Activated CD4-positive, alpha-beta T cell treated with anti-CD3 and anti-CD28 coated beads, Interleukin-2, amount 10 ng/mL, durations not matched to agents 7 days and 5 days (primary cell): ENCODE results near the gene ZNF287. TPM values are rescaled to one million over a fixed set of nuclear protein-coding genes. Genes with fewer than 3 reads are reported as not detected.
"Not testable (repeated sequence)": the region's sequence is repeated elsewhere in the genome, so short reads cannot be mapped to it uniquely, and the experiment has no call there.

ENCODE experiments used
- CTCF ChIA-PET: fragments of 350-600 bp; sonication (Branson Sonifier 250); formaldehyde crosslinking; loops from one replicate; lab custom pipeline; 2021; ENCODE audit warnings: antibody characterized with exemption; lab: Charles Lee
- POLR2A ChIA-PET: fragments of 350-600 bp; sonication (Branson Sonifier 250); formaldehyde crosslinking; loops from one replicate; lab custom pipeline; 2021; ENCODE audit warnings: antibody characterized with exemption; lab: Charles Lee
- DNase-seq: peaks from one replicate; pipeline ENCODE4 v3.0.0-alpha.2; 2020
- H3K27ac Mint-ChIP-seq: one replicate; pipeline ENCODE4 v1.8.0; 2021; ENCODE audit warnings: mild to moderate bottlenecking, moderate library complexity, mixed read lengths
- H3K27me3 Mint-ChIP-seq: one replicate; pipeline ENCODE4 v1.8.0; 2021; ENCODE audit warnings: mixed read lengths
- H3K36me3 Mint-ChIP-seq: one replicate; pipeline ENCODE4 v1.8.0; 2021; ENCODE audit warnings: low read depth, mixed read lengths
- H3K4me1 Mint-ChIP-seq: one replicate; pipeline ENCODE4 v1.8.0; 2021; ENCODE audit warnings: mixed read lengths
- H3K4me3 Mint-ChIP-seq: one replicate; pipeline ENCODE4 v1.8.0; 2021; ENCODE audit warnings: mild to moderate bottlenecking, moderate library complexity, mixed read lengths
- H3K9me3 Mint-ChIP-seq: one replicate; pipeline ENCODE4 v1.8.0; 2021; ENCODE audit warnings: mixed read lengths
- total RNA-seq, 2 experiments: library from RNA; stranded (reverse); gene quantifications; one replicate each; pipeline ENCODE4 v1.2.3, GENCODE V29; 2021

Gene ZNF287
- total RNA-seq, 2 experiments from 2014 or later, result 5.7 to 6.1 TPM

DNA sequence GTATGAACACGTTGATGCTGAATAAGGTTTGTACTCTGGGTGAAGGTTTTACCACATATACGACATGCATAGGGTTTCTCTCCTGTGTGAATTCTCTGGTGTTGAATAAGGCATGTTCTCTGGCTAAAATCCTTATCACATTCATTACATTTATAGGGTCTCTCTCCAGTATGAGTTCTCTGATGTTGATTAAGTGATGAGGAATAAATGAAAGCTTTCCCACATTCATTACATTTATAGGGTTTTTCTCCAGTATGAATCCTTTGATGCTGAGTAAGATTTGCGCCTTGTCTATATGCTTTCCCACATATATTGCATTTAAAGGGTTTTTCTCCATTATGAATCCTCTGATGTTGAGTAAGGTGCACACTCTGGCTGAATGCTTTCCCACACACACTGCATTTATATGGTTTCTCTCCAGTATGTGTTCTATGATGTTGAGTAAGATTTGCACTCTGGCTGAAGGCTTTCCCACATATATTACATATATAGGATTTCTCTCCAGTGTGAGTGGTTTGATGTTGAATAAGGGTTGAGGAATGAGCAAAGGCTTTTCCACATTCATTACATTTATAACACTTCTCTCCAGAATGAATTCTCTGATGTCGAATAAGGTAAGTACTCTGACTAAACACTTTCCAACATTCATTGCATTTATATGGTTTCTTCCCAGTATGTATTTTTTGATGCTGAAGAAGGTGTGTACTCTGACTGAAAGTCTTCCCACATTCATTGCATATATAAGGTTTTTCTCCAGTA lies 16.9 kb downstream of the ZNF287 start:
- H3K36me3 Mint-ChIP-seq, result peaks cover 56% of the 10 kb centered on the region
- POLR2A ChIA-PET, result no interaction called here

DNA sequence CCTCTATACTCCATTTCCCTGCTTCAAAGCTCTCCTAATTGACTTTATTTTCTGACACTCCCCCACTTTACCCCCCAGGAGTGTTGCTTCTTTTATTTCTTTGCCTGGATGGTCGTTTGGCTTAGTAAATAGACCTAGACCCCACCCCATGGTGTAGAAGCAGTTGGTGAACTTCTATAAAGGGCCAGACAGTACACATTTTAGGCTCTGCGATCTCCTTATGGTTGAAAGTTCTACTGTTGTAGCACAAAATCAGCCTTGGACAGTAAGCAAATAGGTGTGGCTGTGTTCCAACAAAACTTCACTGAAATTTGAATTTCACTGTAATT lies 31.9 kb downstream of the ZNF287 start:
- H3K9me3 Mint-ChIP-seq, result peaks cover 13% of the 10 kb centered on the region
- H3K4me3 Mint-ChIP-seq, result peak overlapping the region; percentile 87
- CTCF ChIA-PET, result interaction anchor here (1.0 to 2.0 kb wide), 3 partner anchors 16 to 102 kb away, joined by 3 to 8 read pairs (median 3); no protein-coding TSS in a partner anchor
- DNase-seq, result no peak
- POLR2A ChIA-PET, result no interaction called here
- peaks cover 24% of the 10 kb centered on the region for H3K4me1 Mint-ChIP-seq
- H3K27ac Mint-ChIP-seq, result no peak overlapping the region
- H3K27me3 Mint-ChIP-seq, result peaks cover 2% of the 10 kb centered on the region
- no peaks in the 10 kb centered on the region for H3K36me3 Mint-ChIP-seq

More for the DNA sequence above, 16.9 kb downstream of the ZNF287 start:
- H3K4me3 Mint-ChIP-seq, result no peak overlapping the region
- CTCF ChIA-PET, result no interaction called here
- no peak overlapping the region for H3K27ac Mint-ChIP-seq
- H3K4me1 Mint-ChIP-seq, result peaks cover 2% of the 10 kb centered on the region
- DNase-seq, result no peak
- peaks cover 69% of the 10 kb centered on the region for H3K9me3 Mint-ChIP-seq
- H3K27me3 Mint-ChIP-seq, result no peaks in the 10 kb centered on the region

DNA sequence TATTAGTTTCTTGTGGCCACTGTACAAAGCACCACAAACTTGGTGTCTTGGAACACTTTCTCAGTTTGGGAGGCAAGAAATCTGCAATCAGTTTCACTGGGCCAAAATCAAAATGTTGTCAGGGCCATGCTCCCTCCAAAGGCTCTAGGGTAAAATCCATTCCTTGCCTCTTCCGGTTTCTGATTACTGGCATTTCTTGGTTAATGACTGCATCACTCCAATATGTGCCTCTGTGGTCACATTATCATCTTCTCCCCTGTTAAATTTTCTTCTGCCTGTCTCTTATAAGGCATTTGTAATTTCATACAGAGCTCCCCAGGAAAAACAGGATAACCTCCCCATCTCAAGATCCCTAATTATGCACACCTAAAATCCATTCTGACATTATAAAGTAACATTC lies 34.8 kb downstream of the ZNF287 start:
- ChIA-PET POLR2A (no interaction called here), CTCF (interaction anchor here (1.0 kb wide), 1 partner anchor 9 kb away, joined by 4 read pairs; no protein-coding TSS in a partner anchor)
- Mint-ChIP-seq H3K27ac (no peak overlapping the region), H3K4me1 (peaks cover 24% of the 10 kb centered on the region), H3K9me3 (peaks cover 7% of the 10 kb centered on the region), H3K27me3 (peaks cover 13% of the 10 kb centered on the region), H3K36me3 (no peaks in the 10 kb centered on the region), H3K4me3 (no peak overlapping the region)
- no peak for DNase-seq

DNA sequence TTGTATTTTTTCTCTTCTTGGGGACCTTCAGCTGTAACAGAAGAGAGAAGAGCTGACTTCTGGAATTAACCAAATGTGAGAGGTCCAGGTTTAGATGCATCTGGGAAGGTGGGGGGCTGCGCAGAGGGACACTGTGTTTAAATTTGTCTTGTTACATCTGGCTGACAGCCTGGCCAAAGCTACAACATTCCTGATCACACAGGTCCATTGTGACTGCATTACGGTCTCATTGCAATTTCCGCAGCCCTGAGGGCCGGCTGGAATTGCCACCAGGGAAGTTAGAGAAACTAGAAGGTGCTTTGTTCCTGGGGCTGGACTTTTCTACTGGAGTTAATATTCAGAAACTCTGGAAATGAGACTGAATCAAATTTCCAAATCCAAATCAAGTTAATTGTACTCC lies 39.1 kb downstream of the ZNF287 start:
- Mint-ChIP-seq H3K4me3 (no peak overlapping the region), H3K36me3 (no peaks in the 10 kb centered on the region), H3K27me3 (peaks cover 36% of the 10 kb centered on the region), H3K9me3 (peaks cover 5% of the 10 kb centered on the region), H3K4me1 (peaks cover 8% of the 10 kb centered on the region), H3K27ac (no peak overlapping the region)
- POLR2A ChIA-PET, result no interaction called here
- CTCF ChIA-PET, result interaction anchor here (2.3 kb wide), 1 partner anchor 8 kb away, joined by 11 read pairs; no protein-coding TSS in a partner anchor
- DNase-seq, result no peak

DNA sequence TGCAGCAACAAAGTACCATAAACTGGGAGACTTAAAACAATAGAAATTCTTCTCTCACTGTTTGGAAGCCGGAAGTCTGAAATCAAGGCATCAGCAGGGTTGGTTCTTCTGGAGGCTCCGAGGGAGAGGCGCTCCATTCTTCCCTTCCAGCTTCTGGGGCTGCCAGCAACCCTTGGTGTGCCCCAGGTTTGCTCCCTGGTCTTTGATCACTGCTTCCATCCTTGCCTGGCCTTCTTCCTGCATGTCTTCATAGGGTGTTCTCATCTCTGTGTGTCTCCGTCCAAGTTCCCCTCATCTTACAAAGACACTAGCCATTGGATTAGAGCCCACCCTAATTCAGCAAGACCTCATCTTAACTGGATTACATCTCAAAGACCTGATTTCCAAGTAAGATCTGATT lies 41.7 kb downstream of the ZNF287 start:
- Mint-ChIP-seq H3K27ac (no peak overlapping the region), H3K36me3 (no peaks in the 10 kb centered on the region), H3K27me3 (peaks cover 35% of the 10 kb centered on the region), H3K4me3 (no peak overlapping the region), H3K4me1 (peaks cover 5% of the 10 kb centered on the region), H3K9me3 (no peaks in the 10 kb centered on the region)
- CTCF ChIA-PET, result no interaction called here
- DNase-seq, result no peak
- POLR2A ChIA-PET, result no interaction called here

DNA sequence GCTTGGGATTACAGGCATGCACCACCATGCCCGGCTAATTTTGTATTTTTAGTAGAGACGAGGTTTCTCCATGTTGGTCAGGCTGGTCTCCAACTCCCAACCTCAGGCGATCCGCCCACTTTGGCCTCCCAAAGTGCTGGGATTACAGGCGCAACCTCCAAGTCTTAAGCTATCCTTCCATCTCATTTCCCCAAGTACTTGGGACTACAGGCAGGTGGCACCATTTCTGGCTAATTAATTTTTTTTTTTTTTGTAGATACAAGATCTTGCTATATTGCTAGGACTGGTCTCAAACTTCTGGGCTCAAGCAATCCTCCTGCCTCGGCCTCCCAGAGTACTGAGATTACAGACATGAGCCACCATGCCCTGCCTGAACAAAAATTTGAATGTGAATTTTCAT lies 43.4 kb downstream of the ZNF287 start:
- H3K36me3 Mint-ChIP-seq, DNase-seq, POLR2A ChIA-PET, H3K27ac Mint-ChIP-seq, H3K9me3 Mint-ChIP-seq, H3K4me3 Mint-ChIP-seq, H3K4me1 Mint-ChIP-seq: not testable (repeated sequence)
- CTCF ChIA-PET, result interaction anchor here (0.6 to 1.1 kb wide), 3 partner anchors 8 to 92 kb away, joined by 4 read pairs; no protein-coding TSS in a partner anchor
- peaks cover 29% of the 10 kb centered on the region for H3K27me3 Mint-ChIP-seq

DNA sequence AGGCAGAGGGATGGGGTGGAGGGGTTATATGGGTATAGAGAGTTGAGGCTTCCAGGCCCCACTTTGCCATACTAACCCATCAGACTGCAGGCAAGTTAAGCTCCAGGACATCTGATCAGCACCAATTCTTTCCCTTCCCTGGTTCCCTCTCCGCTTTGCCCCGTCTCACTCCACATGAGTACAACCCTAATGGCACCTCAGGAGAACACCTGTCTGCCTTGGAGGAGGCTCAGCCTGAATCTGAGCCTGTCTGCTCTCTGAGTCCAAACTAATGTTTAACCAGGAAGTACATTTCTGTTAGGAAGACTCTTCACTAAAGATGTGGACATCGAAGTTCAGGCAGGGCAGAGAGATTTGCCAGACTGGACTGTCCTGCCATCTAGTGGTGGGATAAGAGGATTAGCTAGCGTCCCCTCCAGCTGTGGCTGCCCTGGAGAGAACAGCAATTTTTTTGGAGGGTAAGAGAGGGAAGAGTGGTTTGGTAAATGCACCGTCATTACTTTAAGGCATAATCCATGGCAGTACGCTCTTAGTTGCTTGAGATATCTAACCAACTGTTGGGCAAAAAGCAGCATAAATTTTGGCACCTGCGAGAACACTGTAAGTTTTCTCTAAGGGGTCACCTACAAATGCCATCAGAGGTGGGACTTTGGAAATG lies 47.8 kb downstream of the ZNF287 start:
- Mint-ChIP-seq H3K27me3 (peaks cover 21% of the 10 kb centered on the region), H3K4me1 (peaks cover 10% of the 10 kb centered on the region), H3K36me3 (no peaks in the 10 kb centered on the region), H3K27ac (no peak overlapping the region), H3K4me3 (no peak overlapping the region), H3K9me3 (no peaks in the 10 kb centered on the region)
- CTCF ChIA-PET, result interaction anchor here (0.7 to 2.1 kb wide), 14 partner anchors 9 to 430 kb away, joined by 3 to 11 read pairs (median 4); partner anchors contain the start of genes CCDC144A and TRPV2
- peak; percentile 77 for DNase-seq
- POLR2A ChIA-PET, result no interaction called here

DNA sequence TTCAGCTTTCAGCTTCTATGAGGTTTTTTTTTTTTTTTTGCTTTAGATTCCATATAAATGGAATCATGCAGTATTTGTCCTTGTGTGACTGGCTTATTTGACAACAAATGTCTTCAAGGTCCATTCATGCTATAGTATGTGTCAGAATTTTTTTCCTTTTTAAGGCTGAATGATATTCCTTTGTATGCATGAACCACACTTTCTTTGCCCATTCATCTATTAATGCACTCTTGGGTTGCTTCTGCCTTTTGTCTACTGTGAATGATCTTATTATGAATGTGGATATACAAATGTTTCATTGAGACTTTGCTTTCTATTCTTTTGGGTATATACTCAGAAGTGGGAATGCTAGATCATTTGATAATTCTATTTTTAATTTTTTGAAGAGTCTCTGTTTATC lies 50.0 kb downstream of the ZNF287 start:
- no peak for DNase-seq
- Mint-ChIP-seq H3K27ac (no peak overlapping the region), H3K36me3 (no peaks in the 10 kb centered on the region), H3K4me3 (no peak overlapping the region), H3K27me3 (peaks cover 25% of the 10 kb centered on the region), H3K9me3 (no peaks in the 10 kb centered on the region), H3K4me1 (peaks cover 17% of the 10 kb centered on the region)
- POLR2A ChIA-PET, result interaction anchor here (0.6 kb wide), 1 partner anchor 73 kb away, joined by 3 read pairs; no protein-coding TSS in a partner anchor
- CTCF ChIA-PET, result interaction anchor here (0.9 kb wide), 1 partner anchor 155 kb away, joined by 3 read pairs; no protein-coding TSS in a partner anchor

DNA sequence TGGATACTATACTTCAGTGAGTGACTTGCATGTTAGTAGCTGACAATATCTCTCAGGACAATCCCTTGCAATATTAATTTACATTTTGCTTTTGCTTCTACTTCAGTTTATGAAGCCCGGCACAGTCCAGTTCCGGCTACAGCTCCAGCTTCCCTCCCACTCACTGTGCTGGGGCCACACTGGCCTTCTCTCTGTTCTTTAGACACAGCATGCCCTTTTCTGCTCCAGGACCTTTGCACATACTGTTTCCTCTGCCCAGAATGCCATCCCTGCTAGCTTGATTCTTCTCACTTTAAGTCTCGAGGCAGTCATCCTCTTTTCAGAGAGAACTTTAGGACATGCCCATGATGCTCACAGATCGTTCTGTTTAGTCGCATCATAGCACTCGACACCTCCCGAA lies 51.5 kb downstream of the ZNF287 start:
- no peaks in the 10 kb centered on the region for H3K9me3 Mint-ChIP-seq

DNA sequence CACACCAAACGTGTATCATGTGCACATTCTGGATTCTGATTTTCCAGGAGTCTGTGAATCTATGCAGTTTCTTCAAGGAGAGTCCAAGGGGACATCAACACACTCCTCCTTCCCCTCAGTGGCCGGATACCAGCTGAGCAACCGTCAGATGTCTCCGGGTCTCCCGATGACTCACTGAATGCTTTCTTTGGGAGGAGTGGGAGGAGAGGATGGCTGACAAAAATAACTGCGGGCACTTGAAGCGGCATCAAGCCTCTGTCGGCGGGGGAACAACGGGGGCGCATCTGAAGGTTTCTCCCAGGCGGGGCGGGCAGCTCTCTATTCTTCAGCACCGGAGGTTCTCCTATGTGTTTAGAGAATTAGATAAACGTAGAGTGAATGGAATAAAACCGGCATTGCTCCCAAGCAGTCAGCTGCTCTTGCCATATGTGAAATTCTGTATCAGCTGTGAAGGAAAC lies 52.4 kb downstream of the ZNF287 start:
- H3K27me3 Mint-ChIP-seq, result peaks cover 26% of the 10 kb centered on the region

More for the DNA sequence above, 51.5 kb downstream of the ZNF287 start:
- Mint-ChIP-seq H3K27ac (no peak overlapping the region), H3K36me3 (no peaks in the 10 kb centered on the region), H3K4me3 (no peak overlapping the region), H3K4me1 (peaks cover 17% of the 10 kb centered on the region), H3K27me3 (peaks cover 26% of the 10 kb centered on the region)
- no peak for DNase-seq
- POLR2A ChIA-PET, result no interaction called here
- CTCF ChIA-PET, result interaction anchor here (0.9 kb wide), 1 partner anchor 42 kb away, joined by 4 read pairs; no protein-coding TSS in a partner anchor

DNA sequence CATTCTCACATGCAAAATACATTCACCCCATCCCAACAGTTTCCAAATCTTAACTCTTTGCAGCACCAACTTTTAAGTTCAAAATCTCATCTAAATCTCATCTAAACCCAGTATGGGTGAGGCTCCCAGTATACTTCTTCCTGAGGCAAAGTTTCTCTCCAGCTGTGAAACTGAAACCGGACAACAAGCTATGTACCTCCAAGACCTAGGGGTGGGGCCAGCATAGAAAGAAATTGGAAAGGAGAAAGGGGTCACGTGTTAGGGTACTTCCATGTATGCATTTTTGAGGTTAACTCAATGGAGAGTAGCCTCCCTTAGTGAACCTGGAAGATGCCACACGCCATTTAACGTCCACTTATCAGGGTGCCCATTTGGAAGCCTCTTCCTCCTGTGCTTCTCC lies 53.1 kb downstream of the ZNF287 start:
- peaks cover 26% of the 10 kb centered on the region for H3K27me3 Mint-ChIP-seq
- no peaks in the 10 kb centered on the region for H3K9me3 Mint-ChIP-seq
- ChIA-PET CTCF (no interaction called here), POLR2A (no interaction called here)
- no peaks in the 10 kb centered on the region for H3K36me3 Mint-ChIP-seq
- H3K4me3 Mint-ChIP-seq, result no peak overlapping the region
- no peak for DNase-seq
- peaks cover 26% of the 10 kb centered on the region for H3K4me1 Mint-ChIP-seq
- H3K27ac Mint-ChIP-seq, result no peak overlapping the region

More for the DNA sequence above, 52.4 kb downstream of the ZNF287 start:
- ChIA-PET CTCF (no interaction called here), POLR2A (no interaction called here)
- Mint-ChIP-seq H3K4me1 (peaks cover 26% of the 10 kb centered on the region), H3K27ac (no peak overlapping the region), H3K4me3 (no peak overlapping the region), H3K36me3 (no peaks in the 10 kb centered on the region), H3K9me3 (no peaks in the 10 kb centered on the region)
- DNase-seq, result no peak

DNA sequence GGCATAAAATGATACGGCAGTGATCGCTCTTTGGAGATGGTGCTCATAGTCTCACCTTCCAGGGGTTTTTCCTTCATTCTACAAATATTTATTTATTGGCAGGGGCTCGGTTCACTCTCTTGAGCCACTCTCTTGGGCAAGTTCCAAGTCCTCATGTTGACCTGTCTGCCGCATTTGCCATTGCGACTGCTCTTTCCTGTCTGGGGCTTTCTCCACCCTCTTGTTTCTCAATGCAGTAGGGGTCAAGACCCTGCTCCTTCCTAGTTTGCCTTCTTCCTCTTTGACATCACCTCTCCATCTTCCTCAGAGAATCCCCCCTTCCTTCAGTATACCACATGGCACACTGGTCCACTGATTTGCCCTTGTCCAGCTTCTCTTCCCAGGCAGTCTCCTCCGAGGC lies 55.1 kb downstream of the ZNF287 start:
- POLR2A ChIA-PET, result no interaction called here
- Mint-ChIP-seq H3K4me1 (peaks cover 26% of the 10 kb centered on the region), H3K9me3 (no peaks in the 10 kb centered on the region), H3K27me3 (peaks cover 25% of the 10 kb centered on the region), H3K36me3 (no peaks in the 10 kb centered on the region), H3K4me3 (no peak overlapping the region), H3K27ac (no peak overlapping the region)
- CTCF ChIA-PET, result no interaction called here
- DNase-seq, result no peak

DNA sequence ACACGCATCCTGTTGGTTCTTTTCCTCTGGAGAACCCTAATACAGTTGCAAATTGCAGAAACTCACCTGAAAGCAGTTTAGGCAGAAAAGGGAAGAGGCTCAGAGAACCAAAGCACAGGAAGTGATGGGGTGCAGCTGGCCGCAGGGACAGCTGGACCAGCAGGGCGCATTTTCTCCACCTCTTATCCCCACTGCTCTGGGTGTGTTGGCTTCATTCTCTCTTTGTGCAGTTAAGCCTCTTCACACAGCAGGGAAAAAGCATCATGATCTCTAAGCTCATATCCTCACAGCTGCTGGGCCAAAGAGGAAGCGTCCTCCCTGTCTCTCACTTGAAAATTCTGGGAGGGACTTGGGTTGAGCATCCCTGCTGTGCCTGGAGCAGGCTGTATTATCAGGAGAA lies 57.0 kb downstream of the ZNF287 start:
- POLR2A ChIA-PET, result no interaction called here
- no peak for DNase-seq
- no peak overlapping the region for H3K27ac Mint-ChIP-seq

More for the DNA sequence above, 57.0 kb downstream of the ZNF287 start:
- Mint-ChIP-seq H3K27me3 (peaks cover 16% of the 10 kb centered on the region), H3K9me3 (no peaks in the 10 kb centered on the region), H3K4me1 (peaks cover 26% of the 10 kb centered on the region), H3K36me3 (no peaks in the 10 kb centered on the region), H3K4me3 (no peak overlapping the region)
- CTCF ChIA-PET, result interaction anchor here (1.9 to 3.2 kb wide), 2 partner anchors 9 to 24 kb away, joined by 6 to 11 read pairs; no protein-coding TSS in a partner anchor
